Activated naive CD8-positive, alpha-beta T cell (primary cell): ENCODE measurements around the gene APC.
A peak's percentile ranks its signal among the peaks of the same experiment; 100 is the strongest.

Experiments used
- H3K27ac Mint-ChIP-seq: one replicate; pipeline ENCODE4 v1.8.0; 2021; ENCODE audit warnings: mixed read lengths
- H3K27me3 Mint-ChIP-seq: one replicate; pipeline ENCODE4 v1.8.0; 2021; ENCODE audit warnings: mixed read lengths
- H3K36me3 Mint-ChIP-seq: one replicate; pipeline ENCODE4 v1.8.0; 2021; ENCODE audit warnings: mixed read lengths
- H3K4me1 Mint-ChIP-seq: one replicate; pipeline ENCODE4 v1.8.0; 2021; ENCODE audit warnings: low read depth, mixed read lengths
- H3K4me3 Mint-ChIP-seq: one replicate; pipeline ENCODE4 v1.8.0; 2021; ENCODE audit warnings: mild to moderate bottlenecking, mixed read lengths
- H3K9me3 Mint-ChIP-seq: one replicate; pipeline ENCODE4 v1.8.0; 2021; ENCODE audit warnings: low read depth, mixed read lengths

The APC gene

GRCh38 chr5:112787261-112787660 is 49.6 kb downstream of the APC start:
- peaks cover under 1% of the 10 kb centered on the region for H3K36me3 Mint-ChIP-seq
- H3K27ac Mint-ChIP-seq, result no peak overlapping the region
- H3K27me3 Mint-ChIP-seq, result no peaks in the 10 kb centered on the region
- H3K4me1 Mint-ChIP-seq, result no peaks in the 10 kb centered on the region
- H3K4me3 Mint-ChIP-seq, result no peak overlapping the region
- H3K9me3 Mint-ChIP-seq, result no peaks in the 10 kb centered on the region

- Mint-ChIP-seq H3K9me3 (no peaks in the 10 kb centered on the region), H3K27ac (no peak overlapping the region), H3K27me3 (no peaks in the 10 kb centered on the region), H3K4me1 (no peaks in the 10 kb centered on the region), H3K4me3 (no peak overlapping the region), H3K36me3 (peaks cover 3% of the 10 kb centered on the region)
These were observed 50.2 kb downstream of the APC start for GRCh38 chr5:112787896-112788295.

- H3K27me3 Mint-ChIP-seq, result no peaks in the 10 kb centered on the region
These were observed 55.5 kb downstream of the APC start for GRCh38 chr5:112793201-112793600.

GRCh38 chr5:112794410-112794809 is 56.7 kb downstream of the APC start:
- no peak overlapping the region for H3K27ac Mint-ChIP-seq
- peaks cover 27% of the 10 kb centered on the region for H3K36me3 Mint-ChIP-seq
- H3K9me3 Mint-ChIP-seq, result no peaks in the 10 kb centered on the region
- H3K4me1 Mint-ChIP-seq, result no peaks in the 10 kb centered on the region
- no peaks in the 10 kb centered on the region for H3K27me3 Mint-ChIP-seq
- H3K4me3 Mint-ChIP-seq, result no peak overlapping the region

More at GRCh38 chr5:112793201-112793600, 55.5 kb downstream of the APC start:
- Mint-ChIP-seq H3K4me1 (no peaks in the 10 kb centered on the region), H3K27ac (no peak overlapping the region), H3K9me3 (no peaks in the 10 kb centered on the region), H3K36me3 (peaks cover 25% of the 10 kb centered on the region), H3K4me3 (no peak overlapping the region)

GRCh38 chr5:112795342-112795741 is 57.7 kb downstream of the APC start:
- Mint-ChIP-seq H3K4me3 (no peak overlapping the region), H3K4me1 (peaks cover 2% of the 10 kb centered on the region), H3K27me3 (no peaks in the 10 kb centered on the region), H3K36me3 (peaks cover 29% of the 10 kb centered on the region), H3K9me3 (no peaks in the 10 kb centered on the region), H3K27ac (no peak overlapping the region)

GRCh38 chr5:112795944-112796678 is 58.4 kb downstream of the APC start:
- Mint-ChIP-seq H3K4me3 (no peak overlapping the region), H3K9me3 (no peaks in the 10 kb centered on the region), H3K27me3 (no peaks in the 10 kb centered on the region), H3K27ac (no peak overlapping the region), H3K4me1 (peaks cover 2% of the 10 kb centered on the region), H3K36me3 (peaks cover 30% of the 10 kb centered on the region)

GRCh38 chr5:112799661-112800060 is 62.0 kb downstream of the APC start:
- Mint-ChIP-seq H3K4me1 (peaks cover 2% of the 10 kb centered on the region), H3K27ac (no peak overlapping the region), H3K36me3 (peaks cover 20% of the 10 kb centered on the region), H3K27me3 (no peaks in the 10 kb centered on the region), H3K4me3 (no peak overlapping the region), H3K9me3 (no peaks in the 10 kb centered on the region)

- no peak overlapping the region for H3K27ac Mint-ChIP-seq
- H3K4me1 Mint-ChIP-seq, result peaks cover 2% of the 10 kb centered on the region
- H3K4me3 Mint-ChIP-seq, result no peak overlapping the region
- no peaks in the 10 kb centered on the region for H3K9me3 Mint-ChIP-seq
- H3K27me3 Mint-ChIP-seq, result no peaks in the 10 kb centered on the region
- peaks cover 15% of the 10 kb centered on the region for H3K36me3 Mint-ChIP-seq
These were observed 63.2 kb downstream of the APC start for GRCh38 chr5:112800891-112801290.

- Mint-ChIP-seq H3K27ac (no peak overlapping the region), H3K9me3 (no peaks in the 10 kb centered on the region), H3K4me1 (no peaks in the 10 kb centered on the region), H3K4me3 (no peak overlapping the region), H3K27me3 (no peaks in the 10 kb centered on the region), H3K36me3 (peaks cover 13% of the 10 kb centered on the region)
These were observed 73.3 kb downstream of the APC start for GRCh38 chr5:112811023-112811422.

- Mint-ChIP-seq H3K36me3 (peaks cover 15% of the 10 kb centered on the region), H3K9me3 (no peaks in the 10 kb centered on the region), H3K4me1 (no peaks in the 10 kb centered on the region), H3K27me3 (no peaks in the 10 kb centered on the region), H3K4me3 (no peak overlapping the region), H3K27ac (peak overlapping the region; percentile 1)
These were observed 74.9 kb downstream of the APC start for GRCh38 chr5:112812549-112812948.

GRCh38 chr5:112820246-112820645 is 82.6 kb downstream of the APC start:
- no peak overlapping the region for H3K4me3 Mint-ChIP-seq
- peaks cover 12% of the 10 kb centered on the region for H3K36me3 Mint-ChIP-seq
- no peaks in the 10 kb centered on the region for H3K27me3 Mint-ChIP-seq
- no peaks in the 10 kb centered on the region for H3K4me1 Mint-ChIP-seq
- H3K27ac Mint-ChIP-seq, result no peak overlapping the region
- H3K9me3 Mint-ChIP-seq, result no peaks in the 10 kb centered on the region

- no peak overlapping the region for H3K27ac Mint-ChIP-seq
- H3K9me3 Mint-ChIP-seq, result no peaks in the 10 kb centered on the region
- no peaks in the 10 kb centered on the region for H3K4me1 Mint-ChIP-seq
- H3K4me3 Mint-ChIP-seq, result no peak overlapping the region
- H3K27me3 Mint-ChIP-seq, result no peaks in the 10 kb centered on the region
- peaks cover 9% of the 10 kb centered on the region for H3K36me3 Mint-ChIP-seq
These were observed 84.8 kb downstream of the APC start for GRCh38 chr5:112822456-112822855.

- Mint-ChIP-seq H3K27me3 (no peaks in the 10 kb centered on the region), H3K36me3 (peaks cover 9% of the 10 kb centered on the region), H3K9me3 (no peaks in the 10 kb centered on the region), H3K27ac (no peak overlapping the region), H3K4me3 (no peak overlapping the region), H3K4me1 (no peaks in the 10 kb centered on the region)
These were observed 85.5 kb downstream of the APC start for GRCh38 chr5:112823181-112823580.

GRCh38 chr5:112823656-112824055 is 86.0 kb downstream of the APC start:
- H3K9me3 Mint-ChIP-seq, result no peaks in the 10 kb centered on the region
- no peak overlapping the region for H3K27ac Mint-ChIP-seq
- peaks cover 9% of the 10 kb centered on the region for H3K36me3 Mint-ChIP-seq
- no peaks in the 10 kb centered on the region for H3K4me1 Mint-ChIP-seq
- no peak overlapping the region for H3K4me3 Mint-ChIP-seq
- no peaks in the 10 kb centered on the region for H3K27me3 Mint-ChIP-seq

GRCh38 chr5:112824197-112824596 is 86.5 kb downstream of the APC start:
- Mint-ChIP-seq H3K27me3 (no peaks in the 10 kb centered on the region), H3K9me3 (no peaks in the 10 kb centered on the region), H3K4me1 (no peaks in the 10 kb centered on the region), H3K27ac (no peak overlapping the region), H3K4me3 (no peak overlapping the region), H3K36me3 (peaks cover 9% of the 10 kb centered on the region)

- H3K4me3 Mint-ChIP-seq, result no peak overlapping the region
- no peaks in the 10 kb centered on the region for H3K9me3 Mint-ChIP-seq
- no peaks in the 10 kb centered on the region for H3K4me1 Mint-ChIP-seq
- H3K27me3 Mint-ChIP-seq, result no peaks in the 10 kb centered on the region
- H3K36me3 Mint-ChIP-seq, result peaks cover 4% of the 10 kb centered on the region
- H3K27ac Mint-ChIP-seq, result no peak overlapping the region
These were observed 92.7 kb downstream of the APC start for GRCh38 chr5:112830378-112830777.
